ENCODE measurements around the gene MGP.

DNA sequence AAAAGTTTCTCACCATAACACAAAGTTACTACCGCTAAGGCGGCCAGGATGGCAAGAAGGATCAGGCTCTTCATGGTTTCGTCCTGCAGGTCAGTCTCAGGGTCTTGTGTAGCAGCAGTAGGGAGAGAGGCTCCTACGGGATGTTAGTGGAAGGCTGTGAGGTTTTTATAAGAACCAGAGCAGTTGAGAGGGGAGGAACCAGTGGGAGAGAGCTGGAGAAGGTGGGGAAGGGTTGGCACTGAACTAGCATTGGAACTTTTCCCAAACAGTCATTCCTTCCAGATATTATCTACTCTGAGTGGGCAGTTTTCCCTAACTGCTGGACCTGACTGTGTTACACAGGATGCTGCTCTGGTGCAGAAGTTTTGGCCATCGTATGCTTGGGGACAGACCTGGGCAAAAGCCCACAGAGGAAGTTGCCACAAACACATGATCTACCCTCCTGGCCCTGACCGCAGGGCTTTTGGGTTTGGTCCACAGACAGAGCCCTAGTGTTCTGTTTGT, at the start of gene MGP:
- TF ChIP-seq JAZF1 (CRISPR knock-in tag; IDR thresholded peaks at IDR 0.05) (no peak), FOXK1 (CRISPR knock-in tag; IDR thresholded peaks at IDR 0.05) (no peak), CREB1 (CRISPR knock-in tag; IDR thresholded peaks at IDR 0.05) (no peak), SP1 (CRISPR knock-in tag; conservative IDR thresholded peaks at IDR 0.05) (no peak), FOXJ3 (CRISPR knock-in tag; IDR thresholded peaks at IDR 0.05; ENCODE audit: borderline replicate concordance) (no peak), RORB (CRISPR knock-in tag; IDR thresholded peaks at IDR 0.05) (no peak), ZNF416 (CRISPR knock-in tag; IDR thresholded peaks at IDR 0.05) (no peak), IRF2 (CRISPR knock-in tag; IDR thresholded peaks at IDR 0.05; ENCODE audit: borderline replicate concordance, low read depth) (no peak), ETV6 (CRISPR knock-in tag; IDR thresholded peaks at IDR 0.05) (no peak)
- TF ChIP-seq, protein P1, sequence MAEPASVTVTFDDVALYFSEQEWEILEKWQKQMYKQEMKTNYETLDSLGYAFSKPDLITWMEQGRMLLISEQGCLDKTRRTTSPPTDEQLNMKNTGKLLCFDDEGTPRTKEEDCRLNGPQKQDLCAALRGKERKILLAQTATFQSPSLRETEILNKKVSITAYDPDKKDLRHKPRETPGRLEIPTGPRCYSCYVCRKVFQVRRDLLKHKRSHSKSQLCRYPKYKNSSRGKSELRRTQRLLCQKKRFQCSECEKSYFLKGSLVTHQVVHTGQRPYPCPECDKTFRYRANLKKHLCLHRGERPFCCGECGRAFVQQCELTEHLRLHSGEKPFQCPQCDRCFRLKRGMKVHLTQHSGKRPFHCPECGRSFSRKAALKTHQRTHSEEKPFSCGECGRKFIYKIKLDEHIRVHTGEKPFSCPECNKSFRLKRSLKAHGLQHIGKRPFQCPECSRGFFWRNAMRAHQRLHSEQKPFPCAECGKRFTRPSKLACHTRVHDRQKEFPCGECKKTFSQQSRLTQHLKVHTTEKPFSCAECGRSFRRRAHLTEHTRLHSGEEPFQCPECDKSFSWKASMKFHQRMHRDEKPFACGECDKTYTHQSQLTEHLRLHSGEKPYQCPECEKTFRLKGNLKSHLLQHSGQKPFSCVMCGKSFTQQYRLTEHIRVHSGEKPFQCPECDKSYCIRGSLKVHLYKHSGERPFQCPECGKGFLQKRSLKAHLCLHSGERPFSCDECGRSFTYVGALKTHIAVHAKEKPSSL (CRISPR knock-in tag; conservative IDR thresholded peaks at IDR 0.05) = no peak
- TF ChIP-seq, protein P2, sequence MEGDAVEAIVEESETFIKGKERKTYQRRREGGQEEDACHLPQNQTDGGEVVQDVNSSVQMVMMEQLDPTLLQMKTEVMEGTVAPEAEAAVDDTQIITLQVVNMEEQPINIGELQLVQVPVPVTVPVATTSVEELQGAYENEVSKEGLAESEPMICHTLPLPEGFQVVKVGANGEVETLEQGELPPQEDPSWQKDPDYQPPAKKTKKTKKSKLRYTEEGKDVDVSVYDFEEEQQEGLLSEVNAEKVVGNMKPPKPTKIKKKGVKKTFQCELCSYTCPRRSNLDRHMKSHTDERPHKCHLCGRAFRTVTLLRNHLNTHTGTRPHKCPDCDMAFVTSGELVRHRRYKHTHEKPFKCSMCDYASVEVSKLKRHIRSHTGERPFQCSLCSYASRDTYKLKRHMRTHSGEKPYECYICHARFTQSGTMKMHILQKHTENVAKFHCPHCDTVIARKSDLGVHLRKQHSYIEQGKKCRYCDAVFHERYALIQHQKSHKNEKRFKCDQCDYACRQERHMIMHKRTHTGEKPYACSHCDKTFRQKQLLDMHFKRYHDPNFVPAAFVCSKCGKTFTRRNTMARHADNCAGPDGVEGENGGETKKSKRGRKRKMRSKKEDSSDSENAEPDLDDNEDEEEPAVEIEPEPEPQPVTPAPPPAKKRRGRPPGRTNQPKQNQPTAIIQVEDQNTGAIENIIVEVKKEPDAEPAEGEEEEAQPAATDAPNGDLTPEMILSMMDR (IDR thresholded peaks at IDR 0.05) = no peak

Measured in WTC11 (cell line).